Stimulated activated CD4-positive, alpha-beta T cell treated with anti-CD3 and anti-CD28 coated beads, Interleukin-4, amount 100 ng/mL, for 48 hours (primary cell): ENCODE data around the gene TBXAS1.

Source experiments
- DNase-seq, 2 donors: peaks; one replicate each; pipeline ENCODE4 v3.0.0-alpha.2; 2020; ENCODE audit warnings: low read depth in 2 of 2

TBXAS1 gene

DNA sequence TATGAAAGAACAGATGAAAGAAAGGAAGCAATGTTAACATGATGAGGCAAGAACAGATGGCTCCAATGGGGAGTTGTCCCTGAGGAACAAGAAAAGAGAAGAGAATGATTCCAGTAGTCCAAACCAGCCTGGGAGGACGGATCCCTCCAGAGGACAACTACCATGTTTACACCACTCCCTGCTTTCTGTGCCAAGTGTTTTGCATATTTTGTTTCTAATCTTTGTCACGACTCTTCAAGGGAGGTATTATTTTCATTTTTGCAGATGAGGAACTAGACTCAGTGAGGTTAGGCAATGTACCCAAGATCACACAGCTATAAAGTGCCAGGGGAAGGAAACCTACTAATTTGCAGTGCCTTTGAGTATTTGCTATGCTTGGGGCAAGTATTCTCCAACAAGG, 117.5 kb downstream of the TBXAS1 start:
- no peak for DNase-seq

DNA sequence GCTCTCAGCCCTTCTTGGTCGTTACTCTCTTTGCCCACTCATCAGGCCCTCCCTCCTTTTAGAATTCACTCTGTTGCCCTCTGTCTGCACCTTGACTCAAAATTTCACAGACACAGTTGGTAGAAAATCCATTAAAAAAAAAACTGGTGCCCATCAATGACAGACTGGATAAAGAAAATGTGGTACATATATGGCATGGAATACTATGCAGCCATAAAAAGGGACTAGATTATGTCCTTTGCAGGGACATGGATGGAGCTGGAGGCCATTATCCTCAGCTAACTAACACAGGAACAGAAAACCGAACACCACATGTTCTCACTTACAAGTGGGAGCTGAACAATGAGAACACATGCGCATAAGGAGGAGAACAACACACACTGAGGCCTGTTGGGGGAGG, 118.0 kb downstream of the TBXAS1 start:
- no peak for DNase-seq

DNA sequence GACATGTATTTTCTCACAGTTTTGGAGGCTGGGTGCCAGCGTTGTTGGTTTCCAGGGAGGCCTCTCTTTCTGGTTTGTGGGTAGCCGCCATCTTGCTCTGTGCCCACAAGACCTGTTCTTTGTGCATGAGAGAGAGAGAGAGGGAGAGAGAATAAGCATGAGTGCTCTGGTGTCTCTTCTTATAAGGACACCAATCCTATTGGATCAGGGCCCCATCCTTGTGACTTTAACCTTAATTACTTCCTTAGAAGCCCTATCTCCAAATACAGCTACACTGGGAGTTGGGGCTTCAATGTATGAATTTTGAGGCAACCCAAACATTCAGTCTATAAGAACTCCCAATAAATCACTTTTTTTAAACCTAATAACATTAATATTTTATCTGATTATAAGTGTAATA, 119.1 kb downstream of the TBXAS1 start:
- no peak for DNase-seq

DNA sequence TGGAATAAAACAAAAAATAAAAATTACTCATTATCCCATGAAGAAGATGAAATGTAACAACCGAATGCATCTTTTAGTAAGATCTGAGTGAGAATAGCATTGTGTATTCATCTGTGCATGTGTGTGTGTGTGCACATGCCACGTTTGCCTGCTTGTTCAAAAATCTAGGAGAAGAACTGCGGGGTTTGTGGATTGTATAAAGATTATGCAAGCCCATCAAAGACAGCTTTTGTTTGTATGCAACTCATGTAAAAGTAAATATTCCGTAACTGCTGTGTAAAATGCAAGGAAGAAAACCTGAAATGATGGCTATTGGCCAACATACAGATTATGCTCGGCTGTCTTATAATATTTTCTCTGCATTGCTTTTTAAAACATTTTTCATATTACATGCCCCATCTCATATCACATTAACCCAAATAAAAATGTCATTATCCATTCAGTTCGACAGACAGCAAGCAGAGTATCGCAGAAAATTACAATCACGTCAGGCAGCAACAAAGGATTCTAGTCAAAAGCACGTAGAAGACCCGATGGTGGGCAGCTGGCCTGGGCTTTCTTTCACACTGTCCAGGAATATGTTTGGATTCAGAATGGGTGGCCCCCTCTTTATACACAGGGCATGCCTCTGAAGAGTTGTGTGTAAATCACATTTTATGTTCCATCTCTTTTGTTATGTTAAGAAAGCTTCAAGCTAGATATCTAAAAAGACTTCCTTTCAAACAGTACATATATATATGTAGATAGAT, 119.7 kb downstream of the TBXAS1 start:
- no peak for DNase-seq

DNA sequence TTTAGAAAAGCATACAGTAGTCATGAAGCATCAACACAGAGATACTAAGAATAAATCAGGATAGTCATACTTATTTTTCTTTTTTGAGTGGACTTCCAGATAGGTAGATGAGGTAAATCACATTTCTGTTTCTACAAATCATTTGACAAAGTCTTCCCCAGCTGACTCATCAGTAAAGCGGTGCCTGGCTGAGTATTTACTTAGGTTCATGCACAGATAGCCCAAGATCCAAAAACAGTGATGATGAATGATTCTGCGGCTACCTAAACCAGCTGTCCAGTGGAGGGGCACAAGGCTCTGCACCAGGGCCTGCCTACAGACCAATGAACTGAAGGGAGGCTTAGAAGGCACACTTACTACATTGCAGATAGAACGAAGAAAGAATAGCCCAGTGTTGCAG, 120.6 kb downstream of the TBXAS1 start:
- no peak for DNase-seq

DNA sequence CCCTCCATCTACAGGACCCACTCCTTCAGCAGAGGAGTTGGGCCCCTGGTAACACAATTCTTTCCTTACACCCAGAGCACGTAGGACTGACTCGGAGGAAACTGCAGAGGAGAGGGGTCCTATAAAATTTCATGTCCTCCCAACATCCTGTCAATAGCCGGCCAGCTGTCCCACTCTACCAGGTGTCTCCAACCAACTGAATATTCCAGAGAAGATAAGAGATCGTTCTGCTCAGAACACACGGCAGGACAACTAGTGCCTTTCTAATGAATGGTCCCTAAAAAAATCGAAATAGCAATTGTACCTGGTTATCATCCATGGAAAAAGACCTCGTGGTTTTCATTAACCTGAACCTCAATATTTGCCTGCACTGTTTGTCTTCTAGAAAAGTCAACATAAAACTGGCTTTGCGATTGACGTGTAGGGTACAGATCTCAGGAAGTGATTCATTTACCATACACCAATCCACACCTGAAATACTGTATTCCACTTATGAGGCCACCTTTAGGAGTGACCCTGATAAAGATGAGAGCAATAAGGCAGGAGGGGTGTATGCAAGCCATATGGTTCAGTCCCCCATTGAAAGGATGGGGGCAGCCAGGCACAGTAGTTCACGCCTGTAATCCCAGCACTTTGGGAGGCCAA, 121.9 kb downstream of the TBXAS1 start:
- DNase-seq, result no peak

DNA sequence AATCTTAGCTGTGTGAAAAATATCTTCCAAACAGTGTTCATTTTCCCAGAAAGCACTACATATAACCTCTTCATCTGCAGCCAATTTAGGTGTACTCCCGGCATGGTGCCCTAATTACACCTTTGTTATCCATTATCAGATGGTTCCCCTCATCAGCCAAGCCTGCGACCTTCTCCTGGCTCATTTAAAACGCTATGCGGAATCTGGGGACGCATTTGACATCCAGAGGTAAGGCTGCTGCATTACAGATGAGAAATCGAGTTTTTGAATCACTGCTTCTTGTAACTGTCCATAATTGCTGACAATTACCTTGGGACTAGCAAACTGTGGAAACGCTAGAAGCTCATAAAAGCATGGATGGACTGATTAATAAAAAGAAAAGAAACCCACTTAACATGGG, 124.2 kb downstream of the TBXAS1 start:
- DNase-seq, result no peak

DNA sequence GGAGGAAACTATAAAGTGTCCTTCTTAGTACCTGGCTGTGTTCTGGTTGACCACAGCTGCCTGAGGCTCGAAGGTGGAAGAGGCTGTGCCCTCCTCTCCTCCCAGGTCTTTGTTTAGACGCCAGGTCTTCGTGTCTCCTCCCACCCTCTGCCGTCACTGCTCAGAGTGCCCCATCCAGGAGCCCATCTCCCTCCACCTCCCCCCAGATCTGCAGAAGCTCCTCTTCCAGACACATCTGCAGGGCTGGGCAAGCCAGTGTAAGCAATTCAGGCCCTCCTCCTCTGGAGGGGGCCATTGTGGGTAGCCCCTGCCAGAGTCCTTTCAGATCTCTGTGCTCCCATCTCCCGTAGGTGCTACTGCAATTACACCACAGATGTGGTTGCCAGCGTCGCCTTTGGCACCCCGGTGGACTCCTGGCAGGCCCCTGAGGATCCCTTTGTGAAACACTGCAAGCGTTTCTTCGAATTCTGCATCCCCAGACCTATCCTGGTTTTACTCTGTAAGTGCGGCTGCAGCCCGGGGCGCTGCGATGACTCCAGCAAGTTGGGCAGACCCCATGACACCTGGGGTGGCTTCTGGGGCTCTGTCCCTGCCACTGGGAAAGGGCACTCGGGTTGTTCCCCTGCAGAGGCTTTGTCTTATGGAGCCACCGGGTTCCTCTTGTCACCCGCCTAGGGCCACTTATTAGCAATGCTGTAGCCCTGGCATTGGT, 126.2 kb downstream of the TBXAS1 start:
- DNase-seq, result no peak

DNA sequence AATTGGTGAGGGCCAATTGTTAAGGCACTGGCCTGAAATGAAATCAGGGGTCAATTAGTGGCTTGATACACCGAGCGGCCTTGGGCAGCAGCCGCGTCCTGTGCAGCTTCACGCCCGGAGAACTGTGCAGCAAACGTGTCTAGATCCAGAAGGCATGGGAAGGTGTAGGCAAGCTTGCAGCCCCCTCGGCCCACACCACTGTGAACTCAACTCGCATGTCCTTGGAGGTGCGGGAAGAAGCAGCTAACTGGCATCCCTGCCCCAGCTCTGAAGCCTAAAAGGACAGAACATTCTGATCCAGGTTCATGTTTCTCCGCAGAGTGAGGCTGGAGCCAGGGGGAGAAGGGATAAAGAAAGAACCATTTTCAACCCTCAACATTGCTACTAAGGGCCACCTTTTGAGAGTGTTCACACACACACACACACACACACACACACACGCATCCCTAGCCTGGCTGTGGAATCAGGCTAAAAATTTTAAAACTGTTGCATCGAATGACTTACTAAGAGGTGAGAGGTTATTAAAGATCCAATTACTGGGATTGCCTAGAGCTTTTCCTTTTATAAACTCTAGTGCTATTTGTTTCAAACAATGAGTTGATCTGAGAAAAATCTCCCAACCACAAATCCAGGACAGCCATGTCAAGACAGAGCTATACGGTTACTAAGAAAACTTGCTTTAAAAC, 129.7 kb downstream of the TBXAS1 start:
- DNase-seq, result no peak

DNA sequence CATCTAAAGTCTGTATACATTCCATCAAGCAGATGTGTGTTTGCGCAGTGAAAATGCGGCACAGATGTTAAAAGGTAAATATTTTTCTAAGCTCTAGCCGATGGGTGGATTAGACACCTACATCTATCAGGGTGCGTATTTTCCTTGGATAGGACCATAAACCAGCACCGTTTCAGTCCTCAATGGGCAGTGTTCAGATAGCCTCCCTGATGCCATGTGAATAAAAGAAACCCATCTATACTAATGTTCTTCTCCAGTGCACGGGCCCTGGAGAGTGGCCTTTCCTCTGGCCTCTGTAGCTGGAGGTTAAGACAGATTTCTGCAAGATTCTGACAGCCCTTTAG, 130.2 kb downstream of the TBXAS1 start:
- no peak for DNase-seq

DNA sequence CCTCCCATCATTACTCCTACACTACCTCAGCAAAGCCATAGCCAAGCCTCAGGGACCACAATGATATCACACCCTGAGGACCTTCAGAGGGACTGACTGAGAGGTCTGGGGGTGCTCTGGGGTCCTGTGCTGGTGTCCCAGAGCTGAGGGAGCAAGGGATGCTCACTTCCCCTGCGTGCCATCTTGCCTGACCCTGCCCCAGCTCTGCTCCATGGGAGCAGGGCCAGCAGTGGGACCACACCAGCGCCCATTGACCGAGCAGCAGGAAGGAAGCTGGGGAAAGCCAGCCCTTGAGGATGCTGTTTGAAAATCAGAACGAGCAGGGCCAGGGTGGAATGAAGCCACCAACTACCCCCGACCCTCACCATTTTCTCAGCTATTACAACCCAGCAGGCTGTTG, 130.7 kb downstream of the TBXAS1 start:
- no peak for DNase-seq

DNA sequence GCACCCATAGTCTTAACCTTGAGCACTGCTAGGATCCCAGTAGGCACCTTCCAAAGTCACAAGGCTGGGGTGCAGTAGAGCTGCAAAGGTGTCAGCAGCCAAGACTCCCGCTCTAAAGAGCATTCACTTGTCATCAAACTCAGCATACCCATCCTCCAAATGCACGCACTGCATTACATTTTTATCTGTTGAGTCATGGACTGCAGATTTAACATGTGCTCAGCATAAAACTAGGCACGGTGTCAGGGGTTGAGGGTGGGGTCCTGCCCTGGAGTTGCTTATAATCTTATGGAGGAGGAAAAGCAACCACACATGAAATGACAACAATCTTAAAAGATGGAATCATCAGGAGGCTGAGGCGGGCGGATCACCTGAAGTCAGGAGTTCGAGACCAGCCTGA, 131.1 kb downstream of the TBXAS1 start:
- no peak for DNase-seq

DNA sequence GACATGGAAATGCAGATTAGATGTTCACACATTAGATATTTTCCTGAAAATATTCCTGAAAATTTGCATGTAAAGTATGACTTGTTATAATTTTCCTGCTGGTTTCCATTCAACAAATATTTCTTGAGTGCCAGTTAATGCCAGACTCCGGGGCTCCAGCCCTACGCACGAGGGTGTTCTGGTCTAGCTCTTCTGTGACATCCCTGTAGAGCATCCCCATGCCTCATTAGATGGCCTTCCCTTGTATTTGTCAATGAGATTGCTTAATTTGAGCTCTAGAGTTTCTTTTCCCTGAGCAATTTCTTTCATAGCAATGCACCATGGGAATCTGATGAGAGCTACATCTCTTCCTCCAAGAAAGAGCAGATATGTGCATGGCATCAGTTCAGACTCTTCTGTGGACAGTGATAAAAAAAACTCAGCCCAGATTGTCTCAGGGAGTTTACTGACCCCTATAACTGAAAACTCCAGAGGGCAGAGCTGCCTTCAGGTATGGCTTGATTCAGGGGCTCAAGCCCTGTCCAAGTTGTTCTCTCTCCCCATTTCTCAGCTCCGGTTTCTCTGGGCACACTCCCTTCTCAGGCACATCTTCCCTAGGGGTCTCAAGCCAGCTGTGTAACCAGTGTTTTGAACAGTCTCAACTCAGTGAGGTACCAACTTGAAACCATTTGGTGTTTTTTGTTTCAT, 137.0 kb downstream of the TBXAS1 start:
- no peak for DNase-seq

DNA sequence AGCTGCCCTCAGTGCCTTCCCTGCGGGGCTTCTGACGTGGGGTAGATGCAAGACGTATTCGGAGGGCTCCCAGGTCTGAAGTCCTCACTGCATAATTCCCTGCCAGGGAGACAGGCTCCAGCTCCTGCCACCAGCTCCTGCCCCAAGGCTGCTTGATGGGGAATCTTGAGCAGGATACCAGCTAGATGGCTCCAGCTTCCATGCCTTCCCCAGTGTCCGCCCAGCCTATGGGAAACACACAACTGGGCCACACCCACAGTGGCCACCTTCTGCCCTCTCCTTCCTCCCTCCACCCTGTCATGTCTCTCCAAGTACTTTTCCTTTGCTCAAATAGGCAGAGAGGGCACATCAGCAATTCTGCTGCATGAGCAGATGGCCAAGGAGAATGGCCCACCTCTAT, 137.9 kb downstream of the TBXAS1 start:
- no peak for DNase-seq

DNA sequence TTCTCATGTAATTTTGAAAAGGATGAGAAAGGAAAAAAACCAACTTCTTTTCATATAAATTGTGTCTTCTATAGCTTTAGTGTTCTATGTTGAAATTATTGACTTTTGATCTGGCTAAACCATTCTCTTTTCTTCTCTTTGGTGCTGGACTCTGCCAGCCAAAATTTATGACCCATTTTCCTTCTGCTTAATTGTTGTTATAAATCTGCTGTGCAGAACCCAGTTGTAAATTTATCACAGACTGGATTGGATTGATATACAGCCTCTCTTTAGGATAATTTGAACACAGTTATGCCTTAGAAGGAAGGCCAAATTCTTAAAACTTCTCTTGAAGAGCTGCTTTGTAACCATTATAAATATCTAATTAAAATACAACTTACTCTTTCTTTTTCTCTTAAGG, 139.9 kb downstream of the TBXAS1 start:
- no peak for DNase-seq

DNA sequence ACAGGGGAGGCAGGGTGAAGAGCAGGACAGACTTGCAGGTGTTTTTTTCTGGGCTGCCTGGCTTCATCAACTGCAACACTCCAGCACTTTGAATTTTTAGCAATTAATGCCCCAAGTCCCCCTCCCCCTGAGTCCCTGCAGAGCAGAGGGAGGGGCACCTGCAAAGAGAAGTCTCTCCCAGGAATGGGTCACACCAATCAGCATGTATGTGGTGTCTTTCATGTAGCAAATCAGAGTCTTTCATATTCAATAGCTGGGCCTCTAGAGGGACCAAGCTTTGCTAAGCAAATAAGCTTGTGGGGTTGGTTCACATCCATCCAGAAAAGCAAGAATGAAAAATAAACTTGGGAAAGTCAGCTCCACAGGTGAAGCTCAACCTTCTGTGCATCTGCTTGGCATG, 143.0 kb downstream of the TBXAS1 start:
- DNase-seq, result no peak

DNA sequence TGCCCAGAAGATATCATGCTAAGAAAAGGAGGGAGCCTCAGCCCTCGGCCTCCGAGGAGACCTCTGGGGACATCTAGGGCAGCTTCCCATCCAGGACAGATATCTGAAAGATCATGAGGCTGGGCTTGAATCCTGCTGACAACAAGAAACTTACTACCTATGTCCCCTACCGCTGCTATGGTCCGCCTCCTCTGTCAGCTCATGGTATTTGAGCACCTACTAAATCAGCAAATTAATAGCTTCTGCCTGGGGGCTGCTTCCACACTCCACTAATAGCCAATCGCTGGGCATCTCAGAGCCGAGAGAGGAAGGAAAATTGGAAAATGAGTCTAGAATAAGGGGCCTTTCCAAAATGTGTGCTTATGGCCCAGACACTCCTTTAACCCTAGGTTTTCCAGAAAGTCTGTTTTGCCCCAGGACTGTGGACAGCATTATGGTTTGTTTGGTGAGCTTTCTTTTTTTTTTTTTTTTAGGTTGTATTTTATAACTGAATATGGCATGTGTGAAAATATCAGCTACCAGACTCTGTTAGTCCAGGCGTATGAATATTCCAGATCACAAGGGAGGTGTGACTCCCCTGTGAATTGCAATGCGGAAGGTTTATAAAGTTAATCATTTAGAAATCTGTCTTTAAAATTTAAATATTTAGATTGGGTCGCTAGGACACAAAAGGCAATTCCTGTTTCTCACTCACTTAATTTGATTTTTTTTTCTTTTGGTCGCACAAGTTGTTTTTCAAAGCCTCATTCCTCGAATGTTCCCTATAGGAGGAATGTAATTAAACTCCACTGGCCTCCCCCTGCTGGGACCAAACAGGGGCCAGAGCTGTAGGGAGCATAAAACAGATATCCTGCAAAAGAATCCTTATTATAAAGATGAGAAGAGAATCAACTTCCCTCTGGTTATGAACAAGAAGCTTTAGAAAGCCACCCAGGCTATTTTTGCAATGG, 144.3 kb downstream of the TBXAS1 start:
- no peak for DNase-seq

DNA sequence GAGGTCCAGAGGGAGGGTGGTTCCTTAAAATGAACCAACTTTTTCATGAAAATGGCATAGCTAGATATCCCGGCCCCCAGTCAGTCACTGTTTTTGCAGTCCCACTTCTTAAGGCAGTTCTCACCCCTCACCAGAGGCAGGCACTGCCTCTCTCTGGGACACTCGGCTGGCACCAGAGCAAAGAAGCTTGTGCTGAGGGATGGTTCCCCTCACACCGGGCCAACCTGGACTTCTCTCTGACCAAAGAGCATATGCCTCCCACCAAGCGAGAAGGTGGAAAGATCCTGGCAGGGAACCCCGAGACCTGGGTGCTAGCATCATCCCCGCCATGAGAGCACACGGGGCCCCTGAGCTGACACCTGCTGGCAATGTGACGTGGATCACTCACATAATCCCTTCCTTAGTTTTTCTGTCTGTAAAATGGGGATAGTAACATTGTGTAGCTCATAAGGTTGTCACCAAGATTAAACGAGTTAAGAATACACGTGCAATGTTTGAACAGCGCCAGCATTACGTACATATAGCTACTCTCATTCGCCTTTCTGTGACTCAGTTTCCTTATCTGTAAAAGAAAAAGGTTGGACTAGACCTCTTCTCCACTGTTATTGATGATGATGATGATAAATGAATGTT, 145.2 kb downstream of the TBXAS1 start:
- DNase-seq, result no peak

DNA sequence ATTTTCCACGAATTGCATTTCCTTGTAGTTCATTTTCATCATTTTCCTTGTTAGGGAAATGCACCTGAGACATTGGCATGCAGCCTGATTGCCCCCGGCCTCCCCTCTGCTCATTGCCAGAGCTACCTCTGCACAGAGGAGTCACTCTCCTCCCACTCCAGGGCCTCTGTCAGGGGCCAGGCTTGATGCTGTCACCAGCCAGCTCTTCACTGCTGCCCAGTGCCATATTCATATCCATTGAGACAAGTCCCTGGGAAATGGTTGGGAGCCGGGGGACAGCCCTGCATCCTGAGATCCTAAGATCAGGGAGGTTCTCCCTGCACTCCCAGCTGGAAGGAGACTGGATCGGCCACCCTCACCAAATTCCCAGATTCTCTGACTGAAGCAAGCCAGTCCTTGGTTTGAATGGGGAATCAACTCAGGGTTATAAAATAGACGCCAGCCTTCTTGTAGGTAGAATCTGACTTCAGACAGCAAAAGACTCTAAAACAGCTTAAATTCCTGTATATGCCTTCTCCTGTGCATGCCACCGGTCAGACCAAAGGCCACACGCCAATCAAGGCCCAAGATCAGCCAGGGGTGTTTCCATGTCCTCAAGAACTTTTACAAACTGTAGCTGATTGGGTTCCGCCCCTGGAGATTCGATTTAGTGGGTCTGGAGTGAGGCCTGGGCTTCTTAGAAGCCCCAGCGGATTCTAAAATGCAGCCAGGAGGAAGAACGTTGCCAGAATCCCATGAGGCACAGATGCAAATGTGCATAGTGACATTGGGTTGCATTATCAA, 147.2 kb downstream of the TBXAS1 start:
- no peak for DNase-seq
